Activated CD4-positive, alpha-beta T cell treated with anti-CD3 and anti-CD28 coated beads for 1 hour (primary cell): ENCODE results near the gene PSMC1.

Experiments used
- DNase-seq: peaks from one replicate; pipeline ENCODE4 v3.0.0-alpha.2; 2020

Gene PSMC1

GRCh38 chr14:90276646-90277367 is 20.5 kb downstream of the PSMC1 start:
- DNase-seq = no peak

GRCh38 chr14:90277581-90278198 is 21.3 kb downstream of the PSMC1 start:
- DNase-seq = no peak

DNA sequence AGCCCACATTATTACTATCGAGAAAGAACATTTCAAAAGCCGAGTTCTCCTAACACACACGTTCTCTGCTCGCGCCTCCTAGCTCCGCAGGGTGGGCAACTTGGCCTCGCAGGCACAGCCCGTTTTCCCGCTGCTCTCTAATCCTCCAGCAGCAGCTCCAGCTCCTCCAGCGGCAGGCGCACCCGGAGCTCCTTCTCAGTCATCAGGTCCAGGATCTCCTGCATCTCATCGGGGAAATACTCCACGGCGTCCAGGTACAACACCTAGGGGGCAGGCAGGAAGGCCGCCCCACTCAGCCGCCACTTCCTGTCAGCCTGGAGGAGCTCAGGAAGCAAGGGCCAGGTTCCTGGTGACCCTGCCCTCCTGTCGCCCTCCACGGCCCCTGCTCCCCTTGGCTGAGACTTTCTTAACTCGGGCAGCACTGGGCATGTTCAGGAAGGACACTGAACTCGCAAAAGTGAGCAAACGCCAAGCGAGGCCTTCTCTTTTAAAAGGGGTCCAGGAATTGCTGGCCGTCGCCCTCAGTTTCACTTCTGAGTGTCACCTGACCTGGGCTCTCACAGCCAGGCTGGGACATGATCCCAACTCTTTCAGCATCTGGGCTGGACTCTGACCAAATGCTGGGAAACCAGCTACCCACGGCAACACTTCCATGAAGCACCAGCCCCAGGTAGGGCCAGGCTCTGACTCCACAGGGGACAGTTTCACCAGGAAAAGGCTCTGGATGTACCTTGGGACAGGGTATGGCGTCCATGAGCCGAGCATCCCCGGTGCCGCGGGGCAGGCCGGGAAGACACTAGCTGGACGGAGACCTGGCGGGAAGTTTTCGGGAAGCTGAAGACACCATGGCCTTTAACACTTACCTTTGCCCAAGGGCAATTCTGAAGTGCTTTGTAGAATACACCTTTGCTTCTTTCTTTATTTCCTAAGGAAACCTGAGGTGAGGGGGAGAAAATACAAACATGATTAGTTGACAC is 22.1 kb downstream of the PSMC1 start:
- DNase-seq = no peak

DNA sequence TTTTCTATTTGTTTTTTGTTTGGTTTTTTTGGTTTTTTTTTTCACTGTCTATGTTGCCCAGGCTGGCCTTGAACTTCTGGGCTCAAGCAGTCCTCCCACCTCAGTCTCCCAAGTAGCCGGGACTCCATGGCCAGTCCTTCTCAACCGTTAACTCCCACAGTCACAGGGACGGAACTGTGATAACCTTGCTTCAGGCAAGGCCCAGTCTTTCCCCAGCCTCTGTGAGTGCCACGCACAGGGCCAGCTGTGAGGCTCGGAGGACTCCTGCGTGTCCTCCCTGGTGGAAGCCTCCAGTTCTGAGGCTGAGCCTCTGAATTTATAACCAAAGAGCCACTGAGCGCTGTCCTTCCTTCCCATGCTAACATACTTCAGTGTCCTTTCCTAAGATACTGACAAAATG is 23.7 kb downstream of the PSMC1 start:
- DNase-seq = no peak

DNA sequence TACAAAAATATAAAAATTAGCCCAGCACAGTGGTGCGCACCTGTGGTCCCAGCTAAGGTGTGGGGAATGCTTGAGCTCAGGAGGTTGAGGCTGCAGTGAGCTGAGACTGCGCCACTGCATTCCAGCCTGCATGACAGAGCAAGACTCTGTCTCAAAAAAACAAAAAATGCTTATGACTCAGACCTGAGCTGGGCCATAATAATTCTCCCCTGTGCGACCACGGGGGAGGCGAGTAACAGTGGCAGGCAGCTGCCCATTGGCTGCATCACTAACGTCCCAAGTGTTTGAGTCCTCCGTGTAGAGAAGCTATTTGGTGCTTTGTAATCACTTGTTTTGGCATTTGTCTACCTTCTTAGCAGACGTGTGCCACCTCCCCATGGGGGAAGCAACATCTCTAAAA is 24.9 kb downstream of the PSMC1 start:
- DNase-seq = no peak

GRCh38 chr14:90281756-90282155 is 25.4 kb downstream of the PSMC1 start:
- no peak for DNase-seq

DNA sequence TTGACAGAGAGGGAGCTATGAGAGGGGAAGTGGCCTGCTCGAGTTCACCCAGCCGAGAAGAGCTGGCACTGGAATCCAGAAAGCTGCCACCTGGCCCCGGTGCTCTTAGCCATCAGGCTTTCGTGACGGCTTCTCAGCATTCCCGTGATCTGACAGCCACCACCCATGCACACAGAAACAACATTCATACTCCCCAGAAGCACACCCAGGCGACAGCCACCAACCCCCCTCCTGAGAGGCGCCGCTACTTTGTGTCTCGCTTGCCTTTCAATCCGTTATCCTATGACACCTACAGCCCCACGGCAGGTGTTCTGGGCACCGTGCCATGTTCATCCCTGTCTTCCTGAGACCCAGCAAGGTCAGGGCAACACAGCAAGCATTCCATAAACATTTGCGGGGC is 31.4 kb downstream of the PSMC1 start:
- no peak for DNase-seq

DNA sequence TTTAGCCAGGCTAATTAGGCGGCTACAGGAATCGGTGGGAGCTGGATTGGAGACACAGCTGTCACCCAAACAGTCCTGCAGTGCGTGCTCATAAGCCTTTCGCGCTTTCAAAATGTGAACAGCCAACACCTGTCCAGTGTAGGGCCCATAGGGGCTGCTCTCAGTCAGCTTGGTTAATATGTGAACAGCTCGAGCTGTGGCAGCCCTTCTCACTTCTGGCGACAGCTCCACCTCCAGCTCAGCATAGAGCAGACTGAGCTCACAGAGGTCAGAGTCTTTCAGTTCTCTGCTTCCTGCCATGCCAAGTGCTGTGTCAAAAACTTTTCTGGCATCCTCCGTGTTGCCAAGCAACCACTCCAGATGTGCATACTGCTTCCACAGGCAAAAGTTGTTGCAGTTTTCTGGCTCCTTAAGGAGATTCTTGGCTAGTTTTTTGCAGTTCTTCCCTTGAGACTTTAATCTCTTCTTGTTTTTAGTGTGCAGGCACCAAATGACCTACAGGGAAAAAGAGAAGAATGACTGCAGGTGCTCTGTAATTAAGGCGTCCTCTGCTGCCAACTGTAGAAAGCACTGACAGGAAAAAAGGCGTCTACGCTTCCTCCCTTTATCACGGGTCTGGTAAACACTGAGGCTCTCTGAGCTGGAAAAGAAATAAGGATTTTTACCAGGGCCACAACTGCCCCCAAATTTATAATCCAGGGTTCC is 32.5 kb downstream of the PSMC1 start:
- no peak for DNase-seq

DNA sequence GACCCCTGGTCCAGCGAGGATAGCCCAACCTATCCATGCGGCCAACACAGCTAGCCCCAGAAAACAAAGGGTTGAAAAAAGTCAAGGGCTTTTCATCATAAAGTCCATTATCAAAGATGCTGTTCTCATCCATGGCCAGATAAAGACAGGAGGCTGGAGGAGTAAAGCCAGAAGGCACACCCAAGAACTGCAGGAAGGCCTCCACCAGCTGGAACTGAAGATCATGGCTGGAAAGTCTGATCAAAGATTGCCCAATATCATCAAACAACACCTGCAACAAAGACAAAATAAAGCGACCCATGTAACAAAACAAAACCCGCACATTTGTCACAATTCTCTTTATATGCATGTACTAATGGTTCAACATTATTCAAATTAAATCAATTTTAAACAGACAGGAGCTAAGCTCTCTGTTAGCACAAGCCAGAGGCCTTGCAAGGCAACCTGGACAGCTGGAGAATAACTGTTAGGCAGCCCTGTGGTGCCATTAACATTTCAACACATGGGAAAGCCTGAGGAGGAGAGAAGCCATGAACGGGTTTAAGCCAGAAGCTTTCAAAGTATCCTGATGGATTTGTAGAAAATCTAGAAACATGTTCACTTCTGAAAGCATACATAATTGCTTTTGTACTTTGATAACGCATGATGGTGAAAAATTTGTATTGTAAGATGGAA is 34.1 kb downstream of the PSMC1 start:
- no peak for DNase-seq

- DNase-seq = no peak
Measured at GRCh38 chr14:90291699-90292098, 35.3 kb downstream of the PSMC1 start.

GRCh38 chr14:90293766-90294730 is 37.7 kb downstream of the PSMC1 start:
- DNase-seq = no peak

- DNase-seq = no peak
Measured at GRCh38 chr14:90294872-90295271, 38.5 kb downstream of the PSMC1 start.

DNA sequence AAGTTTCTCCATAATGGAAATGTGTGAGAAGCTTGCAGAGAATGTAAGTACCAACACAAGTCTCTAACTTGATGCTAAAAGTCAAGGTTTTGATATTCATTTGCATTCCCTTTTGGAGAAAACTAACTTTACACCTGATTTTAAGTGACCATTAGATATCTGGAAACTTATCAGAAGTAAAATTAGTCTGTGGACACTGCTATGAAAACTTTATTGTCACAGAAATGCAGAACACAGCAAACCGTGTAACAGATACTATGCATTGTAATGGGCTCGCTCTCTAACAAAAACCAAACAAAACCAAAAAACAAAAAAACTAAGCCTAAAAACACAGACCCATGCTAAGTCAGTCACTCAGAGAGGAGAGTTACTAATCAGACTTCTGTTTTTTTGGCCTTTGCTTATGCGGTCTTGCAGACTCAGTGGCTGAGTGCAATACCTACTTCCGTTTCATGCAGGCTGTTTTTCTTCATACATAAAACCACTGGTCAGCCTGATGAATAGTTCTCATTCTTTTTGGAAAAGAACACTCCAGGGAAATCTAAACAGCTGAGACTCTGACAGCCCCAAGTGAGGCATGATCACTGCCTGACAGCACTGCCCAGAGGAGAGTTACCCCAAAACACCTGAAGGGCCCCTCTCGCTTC is 39.6 kb downstream of the PSMC1 start:
- DNase-seq = no peak

DNA sequence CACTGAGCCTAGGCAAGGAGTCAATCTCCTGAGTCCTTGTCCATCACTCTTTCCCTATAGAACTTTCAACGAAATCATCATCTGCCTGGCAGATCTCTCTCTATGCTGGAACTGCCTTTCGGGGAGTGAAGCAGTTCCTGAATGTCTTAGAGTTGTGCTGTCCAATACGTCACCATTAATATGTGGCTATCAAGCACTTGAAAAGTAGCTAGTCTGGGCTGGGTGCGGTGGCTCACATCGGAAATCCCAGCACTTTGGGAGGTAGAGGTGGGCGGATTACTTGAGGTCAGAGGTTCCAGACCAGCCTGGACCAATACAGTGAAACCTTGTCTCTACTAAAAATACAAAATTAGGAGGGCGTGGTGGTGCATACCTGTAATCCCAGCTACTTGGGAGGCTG is 40.3 kb downstream of the PSMC1 start:
- no peak for DNase-seq

DNA sequence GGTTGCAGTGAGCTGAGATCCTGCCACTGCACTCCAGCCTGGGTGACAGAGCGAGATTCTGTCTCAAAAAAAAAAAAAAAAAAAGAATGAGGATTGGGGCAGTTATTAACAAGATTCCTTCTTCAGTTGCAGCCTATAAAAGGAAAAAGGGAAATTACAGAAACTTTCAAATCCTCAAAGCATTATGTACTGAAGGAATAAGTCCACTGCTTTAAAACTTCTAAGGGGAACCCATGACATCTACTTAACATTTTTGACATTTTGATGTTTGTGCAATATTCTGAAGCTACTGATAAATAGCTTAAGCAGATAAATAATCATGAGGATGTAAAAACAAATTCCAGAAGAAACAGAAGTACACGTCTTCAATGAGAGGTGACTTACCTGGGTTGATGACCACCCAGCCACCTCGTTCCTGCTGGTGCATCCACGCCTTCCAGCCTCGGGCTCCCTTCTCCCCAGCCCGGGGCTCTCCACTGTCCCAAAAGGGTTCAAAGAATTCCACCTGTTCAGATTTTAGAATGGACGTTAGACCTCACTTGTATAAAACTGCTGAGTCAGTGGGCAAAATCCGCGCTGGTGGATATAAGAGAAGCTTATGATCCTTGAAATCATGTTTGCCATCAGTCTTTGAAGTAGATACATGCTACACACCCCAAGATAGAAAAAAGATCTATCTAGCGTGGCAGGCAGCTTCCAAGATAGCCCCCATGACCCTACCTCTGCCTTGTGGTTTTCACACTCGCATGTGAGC is 41.7 kb downstream of the PSMC1 start:
- DNase-seq = no peak

GRCh38 chr14:90299408-90299807 is 43.1 kb downstream of the PSMC1 start:
- DNase-seq = no peak

- no peak for DNase-seq
Measured at GRCh38 chr14:90300611-90301047, 44.3 kb downstream of the PSMC1 start.

GRCh38 chr14:90301122-90301521 is 44.8 kb downstream of the PSMC1 start:
- no peak for DNase-seq

DNA sequence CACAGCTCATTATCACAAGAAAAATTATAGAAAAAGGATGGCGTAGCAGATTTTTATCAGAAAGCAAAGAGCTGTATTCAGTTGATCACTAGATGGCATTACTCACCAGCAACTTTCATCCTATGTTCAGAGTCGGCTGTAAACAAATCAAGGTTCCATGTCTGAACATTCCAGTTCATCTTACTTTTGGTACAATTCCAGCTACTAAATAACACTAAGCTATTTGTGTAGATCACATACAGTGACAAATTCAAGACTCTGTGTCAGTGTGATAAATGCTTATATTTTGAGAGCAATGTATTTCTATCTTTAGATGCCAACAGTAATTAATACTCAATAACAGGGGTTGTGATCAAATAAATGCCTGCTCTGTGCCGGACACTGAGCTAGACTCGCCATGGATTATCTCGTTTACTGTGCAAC is 45.3 kb downstream of the PSMC1 start:
- no peak for DNase-seq
